HEK293 (cell line): Measurements from ENCODE around the gene CYP27C1.

ENCODE experiments used
- TCF7L2 ChIP-seq: IDR thresholded peaks from 2 replicates; pipeline ENCODE4 v1.6.1; 2011; ENCODE audit warnings: low read depth, mild to moderate bottlenecking, inconsistent platforms, low read length, moderate library complexity, borderline replicate concordance
- WT1 ChIP-seq: fragments of 450-650 bp; formaldehyde crosslinking; IDR thresholded peaks from 2 replicates; pipeline ENCODE4 v1.5.1; 2016; ENCODE audit warnings: missing biosample characterization, missing genetic modification characterization

GRCh38 chr2:127233710-127234109, 13.6 kb upstream of the CYP27C1 start:
- no peak for TF ChIP-seq TCF7L2
- TF ChIP-seq WT1 (tag by site-specific recombination): no peak
